Measurements from ENCODE around the gene TAB3.

Gene TAB3

GRCh38 chrX:30779453-30780030, 109.5 kb downstream of the TAB3 start:
- H3K9me3 ChIP-seq (ENCODE audit: severe bottlenecking), result no peaks in the 10 kb centered on the region
- no peaks in the 10 kb centered on the region for H3K4me1 ChIP-seq (ENCODE audit: insufficient read depth, poor library complexity, severe bottlenecking)
- H3K4me3 ChIP-seq (ENCODE audit: severe bottlenecking), result no peak overlapping the region
- no peak for DNase-seq (ENCODE audit: low spot score)
- H3K27ac ChIP-seq (ENCODE audit: poor library complexity, severe bottlenecking), result no peak overlapping the region
- ATAC-seq (ENCODE audit: low read depth), result no peak
- no peaks in the 10 kb centered on the region for H3K27me3 ChIP-seq (ENCODE audit: insufficient read depth, poor library complexity, severe bottlenecking)
- H3K36me3 ChIP-seq (ENCODE audit: low read depth), result no peaks in the 10 kb centered on the region
- TF ChIP-seq, protein P1, sequence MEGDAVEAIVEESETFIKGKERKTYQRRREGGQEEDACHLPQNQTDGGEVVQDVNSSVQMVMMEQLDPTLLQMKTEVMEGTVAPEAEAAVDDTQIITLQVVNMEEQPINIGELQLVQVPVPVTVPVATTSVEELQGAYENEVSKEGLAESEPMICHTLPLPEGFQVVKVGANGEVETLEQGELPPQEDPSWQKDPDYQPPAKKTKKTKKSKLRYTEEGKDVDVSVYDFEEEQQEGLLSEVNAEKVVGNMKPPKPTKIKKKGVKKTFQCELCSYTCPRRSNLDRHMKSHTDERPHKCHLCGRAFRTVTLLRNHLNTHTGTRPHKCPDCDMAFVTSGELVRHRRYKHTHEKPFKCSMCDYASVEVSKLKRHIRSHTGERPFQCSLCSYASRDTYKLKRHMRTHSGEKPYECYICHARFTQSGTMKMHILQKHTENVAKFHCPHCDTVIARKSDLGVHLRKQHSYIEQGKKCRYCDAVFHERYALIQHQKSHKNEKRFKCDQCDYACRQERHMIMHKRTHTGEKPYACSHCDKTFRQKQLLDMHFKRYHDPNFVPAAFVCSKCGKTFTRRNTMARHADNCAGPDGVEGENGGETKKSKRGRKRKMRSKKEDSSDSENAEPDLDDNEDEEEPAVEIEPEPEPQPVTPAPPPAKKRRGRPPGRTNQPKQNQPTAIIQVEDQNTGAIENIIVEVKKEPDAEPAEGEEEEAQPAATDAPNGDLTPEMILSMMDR (IDR thresholded peaks at IDR 0.05; ENCODE audit: poor library complexity, severe bottlenecking), result no peak

- H3K4me1 ChIP-seq (ENCODE audit: insufficient read depth, poor library complexity, severe bottlenecking), result no peaks in the 10 kb centered on the region
- DNase-seq (ENCODE audit: low spot score) (no peak), ATAC-seq (ENCODE audit: low read depth) (no peak)
- TF ChIP-seq, protein P1 (IDR thresholded peaks at IDR 0.05; ENCODE audit: poor library complexity, severe bottlenecking), result no peak
- no peaks in the 10 kb centered on the region for H3K36me3 ChIP-seq (ENCODE audit: low read depth)
- no peaks in the 10 kb centered on the region for H3K27me3 ChIP-seq (ENCODE audit: insufficient read depth, poor library complexity, severe bottlenecking)
- H3K4me3 ChIP-seq (ENCODE audit: severe bottlenecking), result no peak overlapping the region
- no peaks in the 10 kb centered on the region for H3K9me3 ChIP-seq (ENCODE audit: severe bottlenecking)
- no peak overlapping the region for H3K27ac ChIP-seq (ENCODE audit: poor library complexity, severe bottlenecking)
These were observed 111.5 kb downstream of the TAB3 start for GRCh38 chrX:30777575-30777974.

Data from RWPE2 (cell line).